Mucosa of descending colon (tissue), 3 donors: Measurements from ENCODE around the gene CLCA1. TPM values are rescaled to one million over a fixed set of nuclear protein-coding genes. Genes with fewer than 3 reads are reported as not detected.
A peak's percentile ranks its signal among the peaks of the same experiment; 100 is the strongest.

Source experiments
- ATAC-seq: fragments of 200-7000 bp; cut with Tn5 transposase; one replicate; pipeline ENCODE4 v1.9.1; 2020; ENCODE audit warnings: mild to moderate bottlenecking, moderate library complexity
- DNase-seq, 3 donors: peaks; one replicate each; pipeline ENCODE4 v3.0.0-alpha.2; 2020
- H3K36me3 ChIP-seq: fragments of 200-600 bp; one replicate; pipeline ENCODE4 v1.8.0; 2021; ENCODE audit warnings: low read depth, mild to moderate bottlenecking
- H3K4me1 ChIP-seq: fragments of 200-600 bp; one replicate; pipeline ENCODE4 v1.8.0; 2021; ENCODE audit warnings: low read depth, mild to moderate bottlenecking
- H3K4me3 ChIP-seq: fragments of 200-600 bp; one replicate; pipeline ENCODE4 v1.8.0; 2021; ENCODE audit warnings: mild to moderate bottlenecking
- H3K9me3 ChIP-seq: fragments of 200-600 bp; one replicate; pipeline ENCODE4 v1.8.0; 2021; ENCODE audit warnings: mild to moderate bottlenecking
- intact Hi-C, 2 donors: fragments of 100-400 bp; cut with DNase I in 1 of 2; cut with micrococcal nuclease in 1 of 2; formaldehyde crosslinking; loops; one replicate each; pipeline versions ENCODE4 v1.11.0 to v1.11.1; 2022; cut with DNase I, micrococcal nuclease
- total RNA-seq, 3 donors: library from RNA; stranded (reverse); fragmentation: NEBNext Ultra II Directional in 2 of 3; extraction: Animal tissue kit (Norgen Biotek cat#: 25700) in 2 of 3; gene quantifications; one replicate each; pipeline versions ENCODE4 v1.2.1 to v1.2.4, GENCODE V29; 2021 to 2023
- TF ChIP-seq, protein P1 (sequence below): fragments of 200-600 bp; IDR thresholded peaks from one replicate; pipeline ENCODE4 v1.8.0; 2022; ENCODE audit warnings: antibody characterized with exemption, mild to moderate bottlenecking
- donor health status: DM: no; HTN: no; CAD: no; lungs with moderate emphysema.
- donor health status: DM: no; HTN: no; CAD: no.
- donor health status: DM: no; HTN: yes; CAD: no.

The CLCA1 gene
- total RNA-seq, 3 donors from 2014 or later, result 438 to 1,288 (median 1,205) TPM

DNA sequence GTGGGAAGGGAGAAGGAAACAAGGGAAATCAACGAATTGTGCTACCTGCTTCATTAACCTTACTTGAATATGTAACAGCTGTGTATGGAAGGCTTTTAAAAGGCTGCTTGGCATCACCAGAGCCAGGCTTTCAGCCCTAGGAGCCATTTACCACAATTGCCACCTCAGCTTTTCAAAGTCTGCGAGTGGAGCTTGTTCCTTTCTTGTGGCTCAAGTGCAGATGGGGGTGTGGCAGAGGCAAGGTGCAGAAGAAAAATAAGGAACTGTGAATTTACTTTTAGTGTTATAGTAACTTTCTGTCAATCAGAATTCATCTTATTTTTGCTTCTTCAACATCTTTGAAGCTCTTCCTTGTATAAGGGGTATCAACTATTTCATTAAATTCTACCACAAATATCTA, 27.1 kb upstream of the CLCA1 start:
- ATAC-seq (peak; percentile 34), DNase-seq (peak in 1 of 3 donors; percentile 45)
- H3K4me3 ChIP-seq, result no peak overlapping the region
- peaks cover 6% of the 10 kb centered on the region for H3K4me1 ChIP-seq
- intact Hi-C loops, result no loop called here
- H3K36me3 ChIP-seq, result no peaks in the 10 kb centered on the region
- no peaks in the 10 kb centered on the region for H3K9me3 ChIP-seq
- TF ChIP-seq, protein P1, sequence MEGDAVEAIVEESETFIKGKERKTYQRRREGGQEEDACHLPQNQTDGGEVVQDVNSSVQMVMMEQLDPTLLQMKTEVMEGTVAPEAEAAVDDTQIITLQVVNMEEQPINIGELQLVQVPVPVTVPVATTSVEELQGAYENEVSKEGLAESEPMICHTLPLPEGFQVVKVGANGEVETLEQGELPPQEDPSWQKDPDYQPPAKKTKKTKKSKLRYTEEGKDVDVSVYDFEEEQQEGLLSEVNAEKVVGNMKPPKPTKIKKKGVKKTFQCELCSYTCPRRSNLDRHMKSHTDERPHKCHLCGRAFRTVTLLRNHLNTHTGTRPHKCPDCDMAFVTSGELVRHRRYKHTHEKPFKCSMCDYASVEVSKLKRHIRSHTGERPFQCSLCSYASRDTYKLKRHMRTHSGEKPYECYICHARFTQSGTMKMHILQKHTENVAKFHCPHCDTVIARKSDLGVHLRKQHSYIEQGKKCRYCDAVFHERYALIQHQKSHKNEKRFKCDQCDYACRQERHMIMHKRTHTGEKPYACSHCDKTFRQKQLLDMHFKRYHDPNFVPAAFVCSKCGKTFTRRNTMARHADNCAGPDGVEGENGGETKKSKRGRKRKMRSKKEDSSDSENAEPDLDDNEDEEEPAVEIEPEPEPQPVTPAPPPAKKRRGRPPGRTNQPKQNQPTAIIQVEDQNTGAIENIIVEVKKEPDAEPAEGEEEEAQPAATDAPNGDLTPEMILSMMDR, result no peak

DNA sequence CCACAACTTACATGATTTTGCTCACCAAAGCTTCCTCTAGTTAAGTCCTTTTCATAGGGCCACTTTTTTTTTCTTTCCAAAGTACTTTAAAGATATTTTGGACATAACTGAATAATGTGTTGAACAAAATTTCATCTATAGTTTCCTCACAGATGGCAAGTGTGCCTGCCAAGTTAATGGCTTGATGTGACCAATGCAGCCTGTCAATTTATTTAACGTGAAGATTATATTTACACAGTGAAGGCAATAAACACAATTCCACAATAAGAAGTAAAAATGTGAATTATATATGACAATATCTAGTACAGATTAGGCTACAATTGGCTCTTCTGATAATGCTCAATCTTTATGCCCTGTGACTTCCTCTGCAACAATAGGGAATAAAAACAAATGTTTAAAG, 26.7 kb upstream of the CLCA1 start:
- peaks cover 6% of the 10 kb centered on the region for H3K4me1 ChIP-seq
- peak in 1 of 3 donors; percentile 42 for DNase-seq
- peak; percentile 61 for ATAC-seq
- intact Hi-C loops, result no loop called here
- no peaks in the 10 kb centered on the region for H3K36me3 ChIP-seq
- TF ChIP-seq, protein P1, result no peak
- H3K4me3 ChIP-seq, result no peak overlapping the region
- H3K9me3 ChIP-seq, result no peaks in the 10 kb centered on the region

DNA sequence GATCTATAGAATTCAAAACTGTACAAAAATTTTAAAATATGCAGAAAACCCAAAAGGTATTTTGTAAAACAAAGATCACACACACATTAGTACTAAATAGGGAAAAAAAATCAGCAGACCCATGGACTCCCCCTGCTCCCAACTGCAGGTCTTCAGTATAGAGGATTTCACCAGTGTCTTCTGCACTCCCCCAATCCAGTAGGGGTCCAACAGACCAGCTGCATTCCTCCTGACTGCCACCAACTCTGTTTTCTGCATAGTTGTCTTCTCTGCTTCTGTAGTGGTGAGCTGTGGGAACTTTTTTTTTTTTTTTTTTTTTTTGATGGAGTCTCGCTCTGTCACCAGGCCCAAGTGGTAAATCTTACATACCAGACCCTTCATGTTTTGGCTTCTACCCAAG, 22.8 kb upstream of the CLCA1 start:
- no peak overlapping the region for H3K4me3 ChIP-seq
- peaks cover 6% of the 10 kb centered on the region for H3K4me1 ChIP-seq
- H3K9me3 ChIP-seq, result no peaks in the 10 kb centered on the region
- no peaks in the 10 kb centered on the region for H3K36me3 ChIP-seq
- ATAC-seq, result no peak
- intact Hi-C loops, result no loop called here
- TF ChIP-seq, protein P1, result no peak
- DNase-seq, result no peak

DNA sequence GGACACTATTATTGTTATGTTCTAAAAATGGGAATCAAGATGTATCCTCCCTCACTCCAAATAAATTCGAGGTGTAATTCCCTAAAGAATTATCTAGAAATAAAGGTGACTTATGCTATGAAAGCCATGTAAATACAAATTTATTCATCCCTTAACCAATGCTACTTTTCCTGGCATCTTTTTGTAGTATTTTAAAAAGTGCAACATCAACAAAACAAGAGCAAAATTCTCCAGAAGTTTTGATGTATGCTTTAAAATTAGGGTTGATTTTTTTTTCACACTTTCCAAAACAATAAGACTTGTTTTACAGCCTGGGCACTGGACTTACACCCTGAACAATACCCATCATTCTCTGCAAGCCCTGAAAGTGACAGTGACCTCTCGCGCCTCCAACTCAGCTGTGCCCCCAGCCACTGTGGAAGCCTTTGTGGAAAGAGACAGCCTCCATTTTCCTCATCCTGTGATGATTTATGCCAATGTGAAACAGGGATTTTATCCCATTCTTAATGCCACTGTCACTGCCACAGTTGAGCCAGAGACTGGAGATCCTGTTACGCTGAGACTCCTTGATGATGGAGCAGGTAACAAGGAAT, 21.4 kb upstream of the CLCA1 start:
- Histone ChIP-seq H3K9me3 (no peaks in the 10 kb centered on the region), H3K36me3 (no peaks in the 10 kb centered on the region), H3K4me3 (no peak overlapping the region), H3K4me1 (no peaks in the 10 kb centered on the region)
- intact Hi-C loops, result no loop called here
- TF ChIP-seq, protein P1, result no peak
- no peak for DNase-seq
- no peak for ATAC-seq

DNA sequence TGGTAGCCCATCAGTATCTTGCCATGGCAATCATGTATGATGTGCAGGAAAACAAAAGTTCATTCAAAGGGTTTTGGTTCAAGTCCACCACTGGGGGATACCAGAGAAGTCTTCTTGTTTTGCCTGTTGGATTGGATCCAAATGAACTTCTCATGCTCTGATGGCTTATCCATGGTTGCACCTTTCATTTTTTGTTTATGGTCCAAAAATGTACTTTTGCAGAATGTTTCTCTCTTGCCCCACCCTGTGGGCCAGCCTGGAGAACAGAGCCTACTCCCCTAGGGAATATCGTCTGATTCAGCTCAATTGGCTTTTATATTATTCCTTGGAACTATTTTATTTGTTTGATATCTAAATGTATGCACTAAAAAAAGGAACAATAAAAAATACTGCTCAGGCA, 20.1 kb upstream of the CLCA1 start:
- Histone ChIP-seq H3K4me3 (no peak overlapping the region), H3K9me3 (no peaks in the 10 kb centered on the region), H3K36me3 (no peaks in the 10 kb centered on the region), H3K4me1 (no peaks in the 10 kb centered on the region)
- ATAC-seq, result no peak
- intact Hi-C loops, result no loop called here
- TF ChIP-seq, protein P1, result no peak
- DNase-seq, result no peak

DNA sequence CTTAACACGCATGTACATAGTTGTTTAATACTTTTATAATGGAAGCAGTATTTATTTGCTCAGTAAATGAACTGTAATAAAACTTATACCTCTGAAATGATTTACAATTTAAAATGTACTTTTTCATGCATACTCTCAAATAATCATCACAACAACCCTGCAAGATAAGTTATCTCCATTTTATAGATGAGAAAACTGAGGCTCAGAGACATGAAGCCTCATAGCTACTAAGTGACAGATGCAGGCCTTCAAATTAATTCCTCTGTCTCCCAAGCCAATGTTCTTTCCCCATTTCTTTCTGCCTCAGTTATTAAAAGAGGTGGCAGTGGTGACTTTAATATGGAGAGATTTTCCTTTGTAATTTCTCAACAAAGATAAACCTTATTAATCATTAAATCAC, 19.6 kb upstream of the CLCA1 start:
- H3K9me3 ChIP-seq, result no peaks in the 10 kb centered on the region
- TF ChIP-seq, protein P1, result no peak
- no peak overlapping the region for H3K4me3 ChIP-seq
- DNase-seq, result no peak
- intact Hi-C loops, result no loop called here
- no peak for ATAC-seq
- H3K4me1 ChIP-seq, result no peaks in the 10 kb centered on the region
- H3K36me3 ChIP-seq, result no peaks in the 10 kb centered on the region
